MG63 (cell line): ENCODE measurements around the gene SVOPL. TPM values are rescaled to one million over a fixed set of nuclear protein-coding genes. Genes with fewer than 3 reads are reported as not detected.
A peak's percentile ranks its signal among the peaks of the same experiment; 100 is the strongest.
"Not testable (repeated sequence)": the region's sequence is repeated elsewhere in the genome, so short reads cannot be mapped to it uniquely, and the experiment has no call there.

Experiments
- DNase-seq: peaks from one replicate; pipeline ENCODE4 v3.0.0-alpha.2; 2020
- H3K27me3 ChIP-seq: fragments of 250-450 bp; sonication (Bioruptor Pico); 2 replicates; pipeline ENCODE4 v1.5.1; 2020; ENCODE audit warnings: mild to moderate bottlenecking, moderate library complexity
- H3K36me3 ChIP-seq: fragments of 250-450 bp; sonication (Bioruptor Pico); 2 replicates; pipeline ENCODE4 v1.5.1; 2020; ENCODE audit warnings: mild to moderate bottlenecking, moderate library complexity
- H3K4me3 ChIP-seq: fragments of 250-450 bp; sonication (Bioruptor Pico); 2 replicates; pipeline ENCODE4 v1.5.1; 2020; ENCODE audit warnings: mild to moderate bottlenecking, moderate library complexity
- H3K9me3 ChIP-seq: fragments of 250-450 bp; sonication (Bioruptor Pico); 2 replicates; pipeline ENCODE4 v1.5.1; 2020; ENCODE audit warnings: mild to moderate bottlenecking, moderate library complexity
- total RNA-seq: library from RNA; depleted of rRNA; stranded (reverse); fragments of >200 nt; shearing (Covaris generic); gene quantifications from 2 replicates; pipeline ENCODE4 v1.2.3, GENCODE V29; 2014; ENCODE audit warnings: low replicate concordance; rRNA removed

Gene SVOPL, protein sequence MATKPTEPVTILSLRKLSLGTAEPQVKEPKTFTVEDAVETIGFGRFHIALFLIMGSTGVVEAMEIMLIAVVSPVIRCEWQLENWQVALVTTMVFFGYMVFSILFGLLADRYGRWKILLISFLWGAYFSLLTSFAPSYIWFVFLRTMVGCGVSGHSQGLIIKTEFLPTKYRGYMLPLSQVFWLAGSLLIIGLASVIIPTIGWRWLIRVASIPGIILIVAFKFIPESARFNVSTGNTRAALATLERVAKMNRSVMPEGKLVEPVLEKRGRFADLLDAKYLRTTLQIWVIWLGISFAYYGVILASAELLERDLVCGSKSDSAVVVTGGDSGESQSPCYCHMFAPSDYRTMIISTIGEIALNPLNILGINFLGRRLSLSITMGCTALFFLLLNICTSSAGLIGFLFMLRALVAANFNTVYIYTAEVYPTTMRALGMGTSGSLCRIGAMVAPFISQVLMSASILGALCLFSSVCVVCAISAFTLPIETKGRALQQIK
- total RNA-seq = not detected in 2 replicates

DNA sequence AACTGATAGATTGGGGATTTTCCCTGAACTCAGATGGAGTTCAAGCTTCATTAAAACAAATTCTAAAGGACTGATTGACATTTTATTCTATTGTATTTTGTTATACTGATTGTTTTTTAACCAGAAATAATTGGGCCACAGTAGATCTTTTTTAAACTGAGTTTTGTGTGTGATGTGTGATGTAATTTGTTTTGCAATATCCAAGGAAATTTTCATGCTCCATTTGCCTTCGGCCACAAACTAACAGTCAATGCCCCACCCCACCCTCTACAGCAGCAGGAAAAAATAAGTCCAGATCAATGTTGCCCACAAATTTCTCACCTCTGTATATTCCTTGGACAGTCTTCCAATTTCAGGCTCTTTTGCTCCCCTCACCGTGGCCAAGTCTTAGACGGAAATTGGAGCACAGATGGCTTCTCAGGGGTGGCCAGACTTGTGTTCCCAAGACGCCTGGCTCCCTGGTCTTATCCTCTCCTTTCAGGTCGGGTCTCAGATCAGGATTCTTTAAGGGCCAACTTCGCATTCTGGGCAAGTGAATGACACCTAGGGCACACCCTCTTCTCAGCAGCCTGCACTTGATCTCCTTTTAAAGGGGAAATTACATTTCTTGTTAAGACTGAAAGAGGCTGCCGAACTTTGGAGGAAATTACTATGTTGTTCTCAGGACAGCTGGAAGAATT lies at the start of gene SVOPL:
Gene SVOPL, minus strand, starts transcription at position 506 of the 680 bp plus-strand sequence. CDS start 22,317 bp downstream, outside the sequence.
- no peak for DNase-seq
- H3K4me3 ChIP-seq = no peak within 1 kb of the TSS
- H3K36me3 ChIP-seq = no peaks in the 10 kb centered on the region
- no peaks in the 10 kb centered on the region for H3K27me3 ChIP-seq
- no peaks in the 10 kb centered on the region for H3K9me3 ChIP-seq

DNA sequence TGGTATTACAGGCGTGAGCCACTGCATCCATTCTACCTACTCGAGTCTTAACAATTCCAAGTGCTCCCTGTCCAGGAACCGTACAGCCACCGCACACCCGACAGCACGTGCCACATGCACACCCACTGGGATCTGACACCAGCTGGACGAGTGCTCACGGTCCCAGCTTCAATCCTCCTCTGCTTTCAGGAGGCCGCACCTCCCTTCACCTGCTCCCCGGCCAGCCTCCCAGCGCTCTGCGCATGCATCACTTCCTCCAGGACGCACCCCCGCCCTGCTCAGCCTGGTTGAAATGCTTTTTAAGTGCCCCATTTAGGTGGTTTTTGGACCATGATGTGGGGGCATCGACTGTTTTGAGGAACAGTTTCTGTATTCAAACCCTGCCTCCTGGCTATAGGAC lies 49.3 kb upstream of the SVOPL start:
- Histone ChIP-seq H3K9me3 (no peaks in the 10 kb centered on the region), H3K36me3 (no peaks in the 10 kb centered on the region), H3K4me3 (no peak overlapping the region), H3K27me3 (no peaks in the 10 kb centered on the region)
- no peak for DNase-seq

DNA sequence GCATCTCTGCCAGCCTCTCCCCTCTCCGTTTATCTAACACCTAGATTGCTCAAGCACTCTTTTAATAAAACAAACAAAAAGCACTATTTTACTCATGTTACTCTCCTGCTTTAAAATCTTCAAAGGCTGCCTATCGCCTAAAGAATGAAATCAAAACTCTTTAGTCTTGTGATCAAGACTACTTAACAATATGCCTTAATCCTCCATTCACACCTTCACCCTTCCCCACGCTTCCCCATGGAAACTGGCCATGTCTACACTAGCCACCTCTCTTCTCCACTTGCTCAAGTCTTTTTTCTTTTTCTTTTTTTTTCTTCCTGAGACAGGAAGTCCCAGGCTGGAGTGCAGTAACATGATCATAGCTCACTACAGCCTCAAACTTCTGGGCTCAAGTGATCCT lies 48.8 kb upstream of the SVOPL start:
- H3K9me3 ChIP-seq = no peaks in the 10 kb centered on the region
- H3K27me3 ChIP-seq = no peaks in the 10 kb centered on the region
- H3K4me3 ChIP-seq = no peak overlapping the region
- H3K36me3 ChIP-seq = no peaks in the 10 kb centered on the region
- DNase-seq = no peak

DNA sequence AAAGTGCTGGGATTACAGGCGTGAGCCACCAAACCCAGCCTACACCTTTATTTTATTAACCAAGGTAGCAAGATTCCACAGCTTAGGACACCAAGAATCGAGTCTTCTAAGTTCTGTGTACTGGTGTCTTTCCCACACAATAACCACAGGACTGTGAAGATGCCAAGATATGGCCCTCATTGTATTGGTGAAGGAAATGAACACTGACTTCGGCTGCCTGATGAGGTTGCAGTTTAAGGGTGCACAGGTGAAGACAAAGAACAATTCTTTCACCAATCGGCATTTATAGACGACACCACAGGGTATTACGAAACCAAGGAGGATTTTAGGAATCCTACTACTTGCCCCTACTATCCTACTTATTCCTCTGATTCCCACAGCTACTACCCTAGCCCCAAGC lies 47.5 kb upstream of the SVOPL start:
- DNase-seq = no peak
- Histone ChIP-seq H3K27me3 (no peaks in the 10 kb centered on the region), H3K4me3 (no peak overlapping the region)

DNA sequence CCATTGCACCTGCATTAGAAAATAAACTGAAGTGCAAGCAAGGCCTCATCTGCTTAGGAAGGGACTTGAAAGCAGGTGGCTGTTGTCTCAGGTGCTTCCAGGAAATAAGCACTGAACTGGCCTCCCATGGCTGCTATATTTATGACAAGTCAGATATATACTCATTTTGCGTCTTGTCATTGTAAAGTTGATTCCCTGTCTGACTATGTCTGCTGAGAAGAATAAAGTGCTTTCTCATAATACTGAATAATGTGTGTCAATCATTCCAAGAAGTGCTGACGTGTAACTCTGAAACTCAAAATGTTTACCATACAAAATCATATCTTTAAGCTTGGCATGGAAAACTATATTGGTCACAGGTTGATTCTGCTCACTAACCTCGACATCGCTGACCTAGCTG lies 44.9 kb upstream of the SVOPL start:
- Histone ChIP-seq H3K9me3 (no peaks in the 10 kb centered on the region), H3K27me3 (no peaks in the 10 kb centered on the region), H3K4me3 (no peak overlapping the region), H3K36me3 (no peaks in the 10 kb centered on the region)
- DNase-seq = no peak

More for the DNA sequence above, 47.5 kb upstream of the SVOPL start:
- H3K36me3 ChIP-seq = no peaks in the 10 kb centered on the region
- no peaks in the 10 kb centered on the region for H3K9me3 ChIP-seq

DNA sequence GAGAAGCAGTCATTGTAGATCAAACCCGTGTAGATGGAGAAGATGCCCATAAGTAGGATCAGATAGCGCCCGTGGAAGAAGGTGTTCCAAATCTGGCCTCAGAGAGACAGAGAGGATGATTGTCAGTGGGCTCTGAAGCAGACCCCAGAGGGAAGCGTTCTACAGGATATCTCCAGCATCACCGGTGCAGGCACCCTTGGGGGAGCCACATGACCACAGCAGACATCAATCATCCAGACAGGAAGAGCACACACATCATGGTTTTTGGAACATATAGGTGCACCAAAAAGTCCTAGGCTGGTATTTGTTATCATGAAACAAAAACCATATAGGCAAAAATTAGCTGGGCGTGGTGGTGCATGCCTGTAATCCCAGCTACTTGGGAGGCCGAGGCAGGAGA lies 44.0 kb upstream of the SVOPL start:
- H3K4me3 ChIP-seq = no peak overlapping the region
- no peaks in the 10 kb centered on the region for H3K9me3 ChIP-seq
- no peaks in the 10 kb centered on the region for H3K27me3 ChIP-seq
- no peaks in the 10 kb centered on the region for H3K36me3 ChIP-seq
- no peak for DNase-seq

DNA sequence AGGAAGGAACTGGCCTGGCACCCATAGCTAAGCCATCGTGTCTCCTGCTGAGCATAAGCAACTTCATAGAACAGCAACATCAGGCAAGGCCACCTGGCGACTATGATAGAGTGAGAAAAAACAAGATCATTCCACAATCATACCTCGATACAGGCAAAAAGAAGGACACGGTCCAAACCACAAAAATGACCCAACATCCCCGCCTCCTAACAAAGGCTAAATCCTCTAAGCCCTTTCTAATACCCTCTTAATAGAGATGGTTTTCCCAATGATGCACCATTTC lies 40.2 kb upstream of the SVOPL start:
- H3K36me3 ChIP-seq = no peaks in the 10 kb centered on the region
- no peaks in the 10 kb centered on the region for H3K9me3 ChIP-seq
- no peaks in the 10 kb centered on the region for H3K27me3 ChIP-seq
- DNase-seq = no peak
- no peak overlapping the region for H3K4me3 ChIP-seq

DNA sequence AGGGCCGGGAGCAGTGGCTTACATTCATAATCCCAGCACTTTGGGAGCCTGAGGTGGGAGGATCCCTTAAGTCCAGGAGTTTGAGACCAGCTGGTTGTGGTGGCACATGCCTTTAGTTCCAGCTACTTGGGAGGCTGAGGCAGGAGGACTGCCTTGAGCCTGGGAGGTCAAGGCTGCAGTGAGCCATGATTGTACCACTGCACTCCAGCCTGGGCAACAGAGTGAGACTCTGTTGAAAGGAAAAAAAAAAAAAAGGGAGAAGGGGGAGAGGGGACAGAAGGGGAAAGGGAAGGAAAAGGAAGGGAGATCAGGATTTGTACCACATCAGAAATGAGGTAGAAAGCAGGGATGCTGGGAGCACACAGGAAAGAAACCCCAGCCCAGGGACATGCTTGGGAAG lies 38.7 kb upstream of the SVOPL start:
- Histone ChIP-seq H3K36me3 (no peaks in the 10 kb centered on the region), H3K4me3 (no peak overlapping the region), H3K9me3 (no peaks in the 10 kb centered on the region), H3K27me3 (no peaks in the 10 kb centered on the region)
- DNase-seq = no peak

DNA sequence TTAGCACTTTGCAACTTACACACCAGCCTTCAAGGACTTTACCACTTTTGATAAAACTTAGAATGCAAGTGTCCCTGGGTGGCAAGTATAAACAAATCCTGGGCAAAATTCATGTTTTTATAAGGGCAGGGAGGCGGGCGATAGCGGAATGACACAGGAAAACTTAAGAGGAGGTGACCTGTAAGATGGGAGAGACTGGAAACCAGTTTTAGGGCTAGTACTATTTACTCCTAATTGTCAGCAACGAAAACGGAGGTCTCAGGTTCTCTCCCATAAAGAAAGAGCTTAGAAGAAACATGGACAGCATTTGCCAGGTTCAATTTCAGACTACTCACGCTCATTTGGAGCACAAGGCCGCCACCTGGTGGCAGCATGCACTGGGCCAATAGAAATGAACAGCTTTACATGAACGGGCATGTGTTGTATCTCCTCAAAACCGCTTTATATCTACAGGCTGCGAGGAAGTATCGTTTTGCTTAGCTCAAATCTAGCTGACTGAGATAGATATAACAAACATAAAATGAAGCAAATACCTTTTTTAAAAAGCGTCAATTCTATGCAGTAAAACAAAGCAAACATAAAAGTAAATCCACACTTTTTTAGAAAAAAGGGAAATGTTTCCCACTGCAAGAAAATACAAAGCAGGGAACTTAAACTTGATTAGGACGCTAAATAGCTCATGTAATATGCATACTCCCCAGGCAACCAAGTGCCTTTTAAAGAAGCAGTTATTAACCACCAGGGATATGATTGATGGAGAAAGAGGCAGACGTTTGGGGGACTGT lies 37.6 kb upstream of the SVOPL start:
- Histone ChIP-seq H3K27me3 (no peaks in the 10 kb centered on the region), H3K9me3 (no peaks in the 10 kb centered on the region), H3K36me3 (no peaks in the 10 kb centered on the region), H3K4me3 (no peak overlapping the region)
- DNase-seq = peak; percentile 57

DNA sequence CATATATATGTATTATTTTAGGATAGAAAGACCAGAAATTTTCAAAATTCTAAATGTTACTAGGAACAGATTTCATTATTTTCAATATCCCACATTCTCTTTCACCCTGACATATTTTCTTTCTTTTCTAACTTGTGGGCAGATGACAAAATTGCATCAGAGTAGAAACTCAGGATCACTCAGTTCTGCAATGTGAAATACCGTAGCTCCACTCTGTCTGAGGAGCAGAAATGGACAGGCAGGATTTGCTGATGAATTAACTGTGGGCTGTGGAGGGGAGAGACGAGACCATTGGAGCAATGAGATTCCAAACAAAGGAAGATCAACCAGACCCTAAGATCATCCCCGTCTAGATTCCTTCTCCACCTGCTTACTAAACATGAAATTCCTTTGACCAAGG lies 37.0 kb upstream of the SVOPL start:
- no peaks in the 10 kb centered on the region for H3K36me3 ChIP-seq
- H3K9me3 ChIP-seq = no peaks in the 10 kb centered on the region
- no peaks in the 10 kb centered on the region for H3K27me3 ChIP-seq
- H3K4me3 ChIP-seq = no peak overlapping the region
- no peak for DNase-seq

DNA sequence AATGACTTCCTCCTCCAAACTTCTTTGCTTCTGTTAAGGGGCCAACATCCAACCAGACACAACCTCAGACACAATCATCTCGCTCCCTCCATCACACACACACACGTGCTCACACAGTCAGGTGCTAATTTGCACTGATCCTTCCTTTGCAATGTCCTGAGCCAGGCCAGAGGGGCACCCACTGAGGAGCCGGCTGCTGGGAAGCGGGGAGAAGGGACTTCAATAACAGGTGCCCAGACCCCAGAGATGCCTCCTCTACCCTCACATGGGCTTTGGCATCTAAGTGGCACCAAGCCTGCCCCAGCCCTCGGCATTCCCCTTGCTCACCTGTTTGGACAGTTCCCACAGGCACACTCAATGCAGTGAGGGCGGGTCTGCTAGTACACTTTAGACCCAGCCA lies 34.2 kb upstream of the SVOPL start:
- no peaks in the 10 kb centered on the region for H3K36me3 ChIP-seq
- no peak overlapping the region for H3K4me3 ChIP-seq
- no peak for DNase-seq
- no peaks in the 10 kb centered on the region for H3K9me3 ChIP-seq
- no peaks in the 10 kb centered on the region for H3K27me3 ChIP-seq

DNA sequence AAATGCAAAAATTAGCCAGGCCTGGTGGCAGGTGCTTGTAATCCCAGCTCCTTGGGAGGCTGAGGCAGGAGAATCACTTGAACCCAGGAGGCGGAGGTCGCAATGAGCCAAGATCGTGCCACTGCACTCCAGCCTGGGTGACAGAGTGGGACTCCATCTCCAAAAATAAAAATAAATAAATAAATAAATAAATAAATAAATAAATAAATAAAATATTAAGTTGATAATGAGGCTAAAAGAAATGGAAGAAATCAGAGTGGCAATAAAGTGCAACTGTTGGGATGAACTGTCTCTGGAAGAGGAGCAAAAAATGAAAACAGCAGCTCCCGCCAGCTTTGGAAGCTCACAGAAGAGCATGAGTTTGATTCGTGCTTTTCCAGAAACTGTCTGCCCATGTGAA lies 30.6 kb upstream of the SVOPL start:
- not testable (repeated sequence) for H3K27me3 ChIP-seq, H3K9me3 ChIP-seq, H3K36me3 ChIP-seq, DNase-seq, H3K4me3 ChIP-seq

DNA sequence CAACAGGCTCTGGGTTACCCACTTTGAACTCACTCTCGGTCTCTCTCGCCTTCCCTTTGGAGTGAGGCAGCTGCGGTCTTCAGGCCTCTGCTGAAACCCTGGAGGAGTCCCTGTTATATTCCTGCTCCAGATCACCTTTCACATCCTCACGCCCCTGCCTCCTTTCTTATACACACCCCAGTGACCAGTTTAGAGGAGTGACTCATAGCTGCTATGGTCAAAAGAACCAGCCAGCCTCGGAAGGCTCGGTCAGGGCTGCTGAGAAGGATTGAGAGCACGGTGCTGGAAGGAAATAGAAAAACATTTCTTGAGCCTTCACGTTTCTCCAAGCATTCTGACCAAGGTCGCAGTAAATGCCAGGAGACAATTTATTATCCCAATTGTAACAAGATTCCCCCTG lies 28.3 kb upstream of the SVOPL start:
- no peaks in the 10 kb centered on the region for H3K9me3 ChIP-seq
- no peak for DNase-seq
- no peak overlapping the region for H3K4me3 ChIP-seq
- H3K36me3 ChIP-seq = no peaks in the 10 kb centered on the region
- no peaks in the 10 kb centered on the region for H3K27me3 ChIP-seq

DNA sequence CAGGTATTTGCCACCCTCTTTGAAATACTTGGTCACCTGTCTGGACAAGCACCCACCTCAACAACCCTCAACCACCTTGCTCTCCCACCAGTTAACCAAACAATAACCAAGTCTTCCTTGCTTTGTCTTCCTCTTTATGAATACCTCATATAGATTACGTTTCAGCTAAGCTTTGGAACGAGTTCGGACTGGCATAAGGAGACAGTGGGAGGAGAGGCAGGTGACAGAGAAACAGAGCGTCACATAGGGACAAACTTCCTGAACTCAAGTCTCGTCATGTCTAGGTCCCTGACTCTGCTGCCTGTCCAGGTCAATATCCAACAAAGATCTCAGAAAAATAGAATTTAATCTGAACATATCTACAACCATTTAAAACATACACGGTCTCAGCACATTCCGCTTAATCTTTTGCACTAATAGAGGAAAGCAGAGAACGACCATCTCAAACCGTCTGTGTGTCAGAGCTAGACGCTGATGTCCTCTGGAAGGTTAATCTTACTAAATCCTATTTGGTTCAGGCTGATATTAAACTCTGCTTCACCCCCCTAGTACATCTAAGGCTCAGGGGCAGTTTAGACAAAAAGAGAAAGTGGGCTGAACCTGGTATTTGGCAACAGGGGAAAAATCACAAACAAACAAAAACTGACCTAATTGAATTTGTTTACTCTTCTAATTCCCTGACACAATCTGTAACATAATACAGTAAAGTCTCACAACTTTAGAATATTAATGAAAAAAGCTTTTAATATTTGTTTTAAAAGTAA lies 26.4 kb upstream of the SVOPL start:
- no peak overlapping the region for H3K4me3 ChIP-seq
- DNase-seq = no peak
- H3K9me3 ChIP-seq = no peaks in the 10 kb centered on the region
- H3K27me3 ChIP-seq = no peaks in the 10 kb centered on the region
- H3K36me3 ChIP-seq = no peaks in the 10 kb centered on the region

DNA sequence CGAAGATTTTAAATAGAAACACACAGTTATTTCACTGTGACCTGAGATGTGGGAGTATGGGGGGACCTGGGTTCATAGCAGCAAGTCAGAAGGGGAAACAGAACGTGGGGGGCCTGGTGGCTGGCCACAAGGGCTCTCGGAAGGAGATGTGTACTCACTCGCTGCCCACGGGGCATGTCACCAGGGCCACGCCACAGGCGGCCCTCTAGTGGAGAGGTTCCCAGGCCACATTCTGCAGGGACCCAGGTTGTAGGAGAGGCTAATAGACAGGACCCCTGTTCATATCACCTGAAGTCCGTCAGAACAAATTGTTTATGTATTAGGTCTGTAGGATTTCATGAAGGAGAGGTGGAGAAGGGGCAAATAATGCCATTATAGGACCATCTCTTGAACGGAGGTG lies 25.1 kb upstream of the SVOPL start:
- no peak overlapping the region for H3K4me3 ChIP-seq
- H3K27me3 ChIP-seq = no peaks in the 10 kb centered on the region
- no peak for DNase-seq
- no peaks in the 10 kb centered on the region for H3K9me3 ChIP-seq
- H3K36me3 ChIP-seq = no peaks in the 10 kb centered on the region

DNA sequence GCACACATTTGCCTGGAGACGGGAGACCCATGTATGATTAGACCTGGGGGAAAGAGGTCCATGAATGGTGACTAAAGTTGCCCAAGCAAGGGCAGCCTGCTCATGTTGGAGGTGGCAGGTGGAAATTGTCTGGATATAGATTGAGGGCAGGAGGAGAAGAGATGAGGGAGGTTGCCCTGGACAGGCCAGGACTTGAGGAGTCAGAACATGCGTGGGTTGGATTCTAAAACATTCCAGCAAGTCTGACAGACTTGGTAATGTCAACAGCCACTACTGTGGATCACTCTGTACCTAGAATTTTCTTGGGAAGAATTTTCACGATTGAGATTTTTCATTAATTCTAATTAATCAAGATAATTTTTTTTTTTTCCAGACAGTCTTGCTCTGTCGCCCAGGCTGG lies 19.1 kb upstream of the SVOPL start:
- DNase-seq = no peak
- Histone ChIP-seq H3K4me3 (no peak overlapping the region), H3K36me3 (no peaks in the 10 kb centered on the region)

DNA sequence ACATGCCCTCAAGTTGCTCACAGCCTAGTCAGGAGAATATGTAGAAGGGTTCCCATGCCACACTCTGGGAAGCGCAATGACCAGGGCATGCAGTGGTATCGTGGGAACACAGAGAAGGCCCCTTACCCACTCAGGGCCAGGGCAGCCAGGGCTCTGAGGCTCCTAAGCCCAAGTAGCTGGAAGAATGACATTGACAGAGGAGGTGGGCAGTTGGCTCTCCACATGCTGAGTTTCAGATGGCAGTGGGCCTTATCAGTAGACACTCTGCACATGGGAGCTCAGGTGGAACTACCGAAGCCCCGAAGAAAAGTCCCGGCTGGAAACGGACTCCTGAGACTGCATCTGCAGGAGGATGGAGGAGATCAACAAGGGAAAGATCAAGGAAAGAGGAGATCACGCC lies 15.7 kb upstream of the SVOPL start:
- Histone ChIP-seq H3K4me3 (no peak overlapping the region), H3K36me3 (no peaks in the 10 kb centered on the region), H3K27me3 (no peaks in the 10 kb centered on the region), H3K9me3 (no peaks in the 10 kb centered on the region)
- DNase-seq = no peak

More for the DNA sequence above, 19.1 kb upstream of the SVOPL start:
- Histone ChIP-seq H3K27me3 (no peaks in the 10 kb centered on the region), H3K9me3 (no peaks in the 10 kb centered on the region)
